ENCODE measurements around the gene MANSC4. TPM values are rescaled to one million over a fixed set of nuclear protein-coding genes. Genes with fewer than 3 reads are reported as not detected.

MANSC4 gene
- total RNA-seq, 2 experiments from 2014 or later, result not detected

GRCh38 chr12:27814851-27815591, 35.0 kb upstream of the MANSC4 start:
- no peak for DNase-seq
- POLR2A ChIA-PET, result interaction anchor here (0.7 kb wide), 1 partner anchor 35 kb away, joined by 3 read pairs; no protein-coding TSS in a partner anchor
- ATAC-seq, result no peak
- no peak overlapping the region for H3K27ac Mint-ChIP-seq
- H3K9me3 Mint-ChIP-seq (ENCODE audit: insufficient read depth), result no peaks in the 10 kb centered on the region
- H3K4me1 Mint-ChIP-seq (ENCODE audit: low read depth), result peaks cover 16% of the 10 kb centered on the region
- peaks cover 10% of the 10 kb centered on the region for H3K27me3 Mint-ChIP-seq (ENCODE audit: low read depth)
- no peaks in the 10 kb centered on the region for H3K36me3 Mint-ChIP-seq (ENCODE audit: low read depth)
- no peak overlapping the region for H3K4me3 Mint-ChIP-seq
- CTCF ChIA-PET, result interaction anchor here (0.9 to 1.2 kb wide), 2 partner anchors 15 to 81 kb away, joined by 3 to 4 read pairs; no protein-coding TSS in a partner anchor

- no peaks in the 10 kb centered on the region for H3K36me3 Mint-ChIP-seq (ENCODE audit: low read depth)
- ATAC-seq (no peak), DNase-seq (no peak)
- H3K4me3 Mint-ChIP-seq, result no peak overlapping the region
- peaks cover 9% of the 10 kb centered on the region for H3K27me3 Mint-ChIP-seq (ENCODE audit: low read depth)
- H3K27ac Mint-ChIP-seq, result no peak overlapping the region
- POLR2A ChIA-PET, result no interaction called here
- H3K9me3 Mint-ChIP-seq (ENCODE audit: insufficient read depth), result no peaks in the 10 kb centered on the region
- peaks cover 16% of the 10 kb centered on the region for H3K4me1 Mint-ChIP-seq (ENCODE audit: low read depth)
- CTCF ChIA-PET, result interaction anchor here (0.9 to 1.2 kb wide), 2 partner anchors 15 to 81 kb away, joined by 3 to 4 read pairs; no protein-coding TSS in a partner anchor
These were observed 34.4 kb upstream of the MANSC4 start for GRCh38 chr12:27814411-27814810.

GRCh38 chr12:27812502-27812901, 32.5 kb upstream of the MANSC4 start:
- no peaks in the 10 kb centered on the region for H3K36me3 Mint-ChIP-seq (ENCODE audit: low read depth)
- peaks cover 9% of the 10 kb centered on the region for H3K27me3 Mint-ChIP-seq (ENCODE audit: low read depth)
- DNase-seq, result no peak

GRCh38 chr12:27810756-27811155, 30.7 kb upstream of the MANSC4 start:
- ChIA-PET CTCF (interaction anchor here (0.7 to 4.4 kb wide), 2 partner anchors 11 to 63 kb away, joined by 3 to 27 read pairs; no protein-coding TSS in a partner anchor), POLR2A (no interaction called here)
- Mint-ChIP-seq H3K36me3 (ENCODE audit: low read depth) (no peaks in the 10 kb centered on the region), H3K27ac (no peak overlapping the region), H3K4me3 (no peak overlapping the region), H3K27me3 (ENCODE audit: low read depth) (peaks cover 12% of the 10 kb centered on the region), H3K9me3 (ENCODE audit: insufficient read depth) (no peaks in the 10 kb centered on the region), H3K4me1 (ENCODE audit: low read depth) (peaks cover 32% of the 10 kb centered on the region)
- DNase-seq (no peak), ATAC-seq (no peak)

More at GRCh38 chr12:27812502-27812901, 32.5 kb upstream of the MANSC4 start:
- ChIA-PET POLR2A (no interaction called here), CTCF (interaction anchor here (0.7 to 4.4 kb wide), 2 partner anchors 9 to 256 kb away, joined by 3 to 27 read pairs; no protein-coding TSS in a partner anchor)
- no peak for ATAC-seq
- no peak overlapping the region for H3K4me3 Mint-ChIP-seq
- no peaks in the 10 kb centered on the region for H3K9me3 Mint-ChIP-seq (ENCODE audit: insufficient read depth)
- H3K4me1 Mint-ChIP-seq (ENCODE audit: low read depth), result peaks cover 15% of the 10 kb centered on the region
- H3K27ac Mint-ChIP-seq, result no peak overlapping the region

- no peaks in the 10 kb centered on the region for H3K36me3 Mint-ChIP-seq (ENCODE audit: low read depth)
- no peak overlapping the region for H3K27ac Mint-ChIP-seq
- ChIA-PET CTCF (interaction anchor here (4.4 kb wide), 1 partner anchor 13 kb away, joined by 27 read pairs; no protein-coding TSS in a partner anchor), POLR2A (no interaction called here)
- H3K4me3 Mint-ChIP-seq, result no peak overlapping the region
- peaks cover 14% of the 10 kb centered on the region for H3K27me3 Mint-ChIP-seq (ENCODE audit: low read depth)
- no peaks in the 10 kb centered on the region for H3K9me3 Mint-ChIP-seq (ENCODE audit: insufficient read depth)
- DNase-seq (no peak), ATAC-seq (no peak)
- H3K4me1 Mint-ChIP-seq (ENCODE audit: low read depth), result peaks cover 29% of the 10 kb centered on the region
These were observed 28.8 kb upstream of the MANSC4 start for GRCh38 chr12:27808841-27809240.

GRCh38 chr12:27807063-27807703, 27.1 kb upstream of the MANSC4 start:
- peak overlapping the region; percentile 64 for H3K4me3 Mint-ChIP-seq
- H3K27me3 Mint-ChIP-seq (ENCODE audit: low read depth), result peaks cover 14% of the 10 kb centered on the region
- H3K4me1 Mint-ChIP-seq (ENCODE audit: low read depth), result peaks cover 37% of the 10 kb centered on the region
- no peaks in the 10 kb centered on the region for H3K36me3 Mint-ChIP-seq (ENCODE audit: low read depth)
- DNase-seq (peak; percentile 61), ATAC-seq (peak; percentile 76)
- ChIA-PET CTCF (interaction anchor here (0.6 to 1.5 kb wide), 5 partner anchors 10 to 76 kb away, joined by 3 to 12 read pairs (median 3); no protein-coding TSS in a partner anchor), POLR2A (interaction anchor here (0.6 kb wide), 1 partner anchor 27 kb away, joined by 4 read pairs; no protein-coding TSS in a partner anchor)
- H3K27ac Mint-ChIP-seq, result peak overlapping the region; percentile 84
- H3K9me3 Mint-ChIP-seq (ENCODE audit: insufficient read depth), result no peaks in the 10 kb centered on the region

- Mint-ChIP-seq H3K4me3 (no peak overlapping the region), H3K27me3 (ENCODE audit: low read depth) (peaks cover 14% of the 10 kb centered on the region), H3K4me1 (ENCODE audit: low read depth) (peaks cover 45% of the 10 kb centered on the region), H3K36me3 (ENCODE audit: low read depth) (peaks cover 3% of the 10 kb centered on the region), H3K27ac (peak overlapping the region; percentile 58), H3K9me3 (ENCODE audit: insufficient read depth) (no peaks in the 10 kb centered on the region)
- CTCF ChIA-PET, result interaction anchor here (1.2 to 1.9 kb wide), 2 partner anchors 15 to 74 kb away, joined by 3 to 18 read pairs; no protein-coding TSS in a partner anchor
- ATAC-seq (no peak), DNase-seq (no peak)
- POLR2A ChIA-PET, result no interaction called here
These were observed 26.2 kb upstream of the MANSC4 start for GRCh38 chr12:27806259-27806658.

GRCh38 chr12:27805238-27805637, 25.2 kb upstream of the MANSC4 start:
- Mint-ChIP-seq H3K36me3 (ENCODE audit: low read depth) (peaks cover 10% of the 10 kb centered on the region), H3K4me1 (ENCODE audit: low read depth) (peaks cover 55% of the 10 kb centered on the region), H3K9me3 (ENCODE audit: insufficient read depth) (no peaks in the 10 kb centered on the region), H3K27me3 (ENCODE audit: low read depth) (peaks cover 7% of the 10 kb centered on the region), H3K4me3 (no peak overlapping the region), H3K27ac (no peak overlapping the region)
- DNase-seq (no peak), ATAC-seq (no peak)
- CTCF ChIA-PET, result interaction anchor here (1.9 kb wide), 1 partner anchor 16 kb away, joined by 18 read pairs; no protein-coding TSS in a partner anchor
- POLR2A ChIA-PET, result no interaction called here

DNA sequence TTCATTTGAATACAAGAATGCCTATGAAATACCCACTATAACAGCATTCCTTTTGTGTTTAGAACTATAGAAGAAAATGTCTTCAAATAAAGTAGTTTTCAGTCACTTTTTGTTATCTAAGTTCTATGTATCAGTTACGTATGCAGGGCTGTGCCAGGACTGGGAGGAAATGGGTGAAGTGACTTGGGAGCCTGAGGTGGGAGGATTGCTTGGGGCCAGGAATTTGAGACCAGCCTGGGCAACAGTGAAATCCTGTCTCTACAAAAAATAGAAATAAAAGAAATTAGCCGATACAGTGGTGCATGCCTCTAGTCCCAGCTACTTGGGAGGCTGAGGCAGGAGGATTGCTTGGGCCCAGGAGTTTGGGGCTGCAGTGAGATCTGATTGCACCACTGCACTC, 22.9 kb upstream of the MANSC4 start:
- no peak overlapping the region for H3K4me3 Mint-ChIP-seq
- no peaks in the 10 kb centered on the region for H3K9me3 Mint-ChIP-seq (ENCODE audit: insufficient read depth)
- POLR2A ChIA-PET, result no interaction called here
- peaks cover 22% of the 10 kb centered on the region for H3K36me3 Mint-ChIP-seq (ENCODE audit: low read depth)
- H3K4me1 Mint-ChIP-seq (ENCODE audit: low read depth), result peaks cover 57% of the 10 kb centered on the region
- ATAC-seq, result no peak
- no peak overlapping the region for H3K27ac Mint-ChIP-seq
- no peak for DNase-seq
- H3K27me3 Mint-ChIP-seq (ENCODE audit: low read depth), result peaks cover 5% of the 10 kb centered on the region
- CTCF ChIA-PET, result interaction anchor here (0.9 kb wide), 1 partner anchor 24 kb away, joined by 3 read pairs; no protein-coding TSS in a partner anchor

- Mint-ChIP-seq H3K9me3 (ENCODE audit: insufficient read depth) (no peaks in the 10 kb centered on the region), H3K27ac (no peak overlapping the region), H3K4me3 (no peak overlapping the region), H3K4me1 (ENCODE audit: low read depth) (peaks cover 53% of the 10 kb centered on the region), H3K36me3 (ENCODE audit: low read depth) (peaks cover 25% of the 10 kb centered on the region), H3K27me3 (ENCODE audit: low read depth) (peaks cover 5% of the 10 kb centered on the region)
- CTCF ChIA-PET, result interaction anchor here (0.9 kb wide), 1 partner anchor 23 kb away, joined by 3 read pairs; no protein-coding TSS in a partner anchor
- ATAC-seq, result no peak
- POLR2A ChIA-PET, result no interaction called here
- no peak for DNase-seq
These were observed 22.5 kb upstream of the MANSC4 start for GRCh38 chr12:27802511-27802910.

DNA sequence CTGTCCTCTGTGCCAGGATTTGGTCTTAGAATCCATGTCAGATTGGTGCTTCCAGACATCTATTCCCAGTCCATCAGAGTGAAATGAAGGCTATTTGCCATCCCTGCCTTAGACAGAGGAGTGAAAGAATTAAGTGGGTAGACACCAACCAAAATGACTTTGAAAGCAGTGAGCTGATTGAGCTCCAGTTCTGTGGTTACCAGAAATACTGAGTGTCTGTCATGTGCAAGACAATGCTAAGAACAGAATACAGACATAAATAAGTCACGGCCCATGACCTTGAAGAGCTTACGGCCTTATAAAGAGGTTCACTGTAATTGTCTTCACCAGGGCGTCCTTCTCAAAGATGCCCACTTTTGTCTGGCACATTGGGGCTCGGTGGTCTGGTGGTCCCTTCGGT, 21.6 kb upstream of the MANSC4 start:
- H3K36me3 Mint-ChIP-seq (ENCODE audit: low read depth), result peaks cover 33% of the 10 kb centered on the region
- CTCF ChIA-PET, result interaction anchor here (1.0 kb wide), 1 partner anchor 19 kb away, joined by 3 read pairs; no protein-coding TSS in a partner anchor
- no peak for ATAC-seq
- no peak overlapping the region for H3K27ac Mint-ChIP-seq
- H3K4me1 Mint-ChIP-seq (ENCODE audit: low read depth), result peaks cover 44% of the 10 kb centered on the region
- no peak overlapping the region for H3K4me3 Mint-ChIP-seq
- POLR2A ChIA-PET, result interaction anchor here (0.7 kb wide), 1 partner anchor 9 kb away, joined by 3 read pairs; no protein-coding TSS in a partner anchor
- no peak for DNase-seq
- H3K27me3 Mint-ChIP-seq (ENCODE audit: low read depth), result peaks cover 5% of the 10 kb centered on the region
- no peaks in the 10 kb centered on the region for H3K9me3 Mint-ChIP-seq (ENCODE audit: insufficient read depth)

All from activated CD8-positive, alpha-beta T cell treated with anti-CD3 and anti-CD28 coated beads, Interleukin-2, amount 10 ng/mL, durations not matched to agents 7 days and 5 days (primary cell).